K562 (cell line): ENCODE data around the gene UGT1A10. TPM values are rescaled to one million over a fixed set of nuclear protein-coding genes. Genes with fewer than 3 reads are reported as not detected.
A peak's percentile ranks its signal among the peaks of the same experiment; 100 is the strongest.

Experiments used
- ATAC-seq: fragments of 200-7000 bp; cut with Tn5 transposase; 3 replicates; pipeline ENCODE4 v1.9.1; 2020; ENCODE audit warnings: moderate library complexity
- BruUV-seq: library from RNA; stranded (reverse); fragments of 400-500 nt; replicated peaks from 2 replicates; lab custom pipeline; 2021; lab: Mats Ljungman, UMichigan
- CTCF ChIA-PET: fragments of 300-600 bp; formaldehyde crosslinking; extraction: SDS; loops from one replicate; lab custom pipeline; 2021; ENCODE audit warnings: low intra/inter-chr PET ratio; lab: Yijun Ruan, JAX
- POLR2A ChIA-PET: fragments of 300-600, 350-650 bp; sonication (Branson Sonifier 250); formaldehyde crosslinking; extraction: SDS; loops from one replicate; lab custom pipeline; 2021; ENCODE audit warnings: antibody characterized with exemption, inconsistent platforms; lab: Yijun Ruan, JAX
- DNase-seq, 4 experiments: peaks; one replicate each; pipeline versions ENCODE4 v3.0.0 to v3.0.0-alpha.2; 2011 to 2018; ENCODE audit warnings: low spot score in 3 of 4, mixed read lengths in 3 of 4; ENCODE audit errors: extremely low read depth in 1 of 4
- FAIRE-seq: peaks from 2 replicates; lab custom pipeline; 2011; peaks lifted over from hg19 to GRCh38; lab: Jason Lieb, UNC
- H2AFZ ChIP-seq: 2 replicates; pipeline ENCODE4 v1.6.0; 2011; ENCODE audit warnings: low read depth, low read length, control low read depth, inconsistent platforms
- H3K27ac ChIP-seq: fragments of 200-600 bp; 3 replicates; pipeline ENCODE4 v1.8.0; 2011; ENCODE audit warnings: low read depth, mild to moderate bottlenecking, control low read depth, inconsistent platforms, low read length, moderate library complexity, mixed read lengths; ENCODE audit errors: extremely low read depth
- H3K27me3 ChIP-seq, 2 experiments: fragments of 300-600 bp in 1 of 2; 2 replicates in 1 of 2; 3 replicates in 1 of 2; pipeline versions ENCODE4 v1.6.0 to v1.8.0; 2011; ENCODE audit warnings: inconsistent platforms in 2 of 2, low read length in 2 of 2, mild to moderate bottlenecking in 1 of 2, mixed read lengths in 1 of 2, moderate library complexity in 1 of 2; ENCODE audit not compliant: control insufficient read depth in 2 of 2, insufficient read depth in 2 of 2
- H3K36me3 ChIP-seq: fragments of 300-600 bp; 3 replicates; pipeline ENCODE4 v1.8.0; 2011; ENCODE audit warnings: mild to moderate bottlenecking, low read length, inconsistent platforms; ENCODE audit not compliant: control insufficient read depth, insufficient read depth
- H3K4me1 ChIP-seq, 2 experiments: fragments of 200-600 bp in 1 of 2; replicated peaks in 1 of 2; 2 replicates in 1 of 2; 3 replicates in 1 of 2; pipeline versions ENCODE4 v1.5.1 to v1.8.0; 2011; ENCODE audit warnings: inconsistent platforms in 2 of 2, low read length in 2 of 2, mild to moderate bottlenecking in 1 of 2, mixed read lengths in 1 of 2, moderate library complexity in 1 of 2; ENCODE audit not compliant: control insufficient read depth in 2 of 2, insufficient read depth in 2 of 2
- H3K4me2 ChIP-seq: 2 replicates; pipeline ENCODE4 v1.6.1; 2011; ENCODE audit warnings: low read length, control low read depth, inconsistent platforms, mixed read lengths; ENCODE audit not compliant: insufficient read depth
- H3K4me3 ChIP-seq: fragments of 200-600 bp; sonication (generic), shearing (Covaris generic); 2 replicates; pipeline ENCODE4 v1.5.1; 2016; ENCODE audit warnings: control low read depth, inconsistent platforms
- H3K79me2 ChIP-seq: fragments of 200-600 bp; 3 replicates; pipeline ENCODE4 v1.8.0; 2011; ENCODE audit warnings: low read length, inconsistent platforms; ENCODE audit not compliant: control insufficient read depth, insufficient read depth
- H3K9ac ChIP-seq, 2 experiments: 2 replicates each; pipeline versions ENCODE4 v1.6.0 to v1.6.1; 2011; ENCODE audit warnings: low read depth in 2 of 2, low read length in 2 of 2, control low read depth in 1 of 2, inconsistent platforms in 1 of 2, mild to moderate bottlenecking in 1 of 2, mixed read lengths in 1 of 2; ENCODE audit not compliant: insufficient read depth in 1 of 2
- H3K9me1 ChIP-seq: one replicate; pipeline ENCODE4 v1.6.0; 2011; ENCODE audit warnings: inconsistent platforms, mild to moderate bottlenecking, low read length, moderate library complexity; ENCODE audit not compliant: control insufficient read depth, insufficient read depth
- H3K9me3 ChIP-seq: replicated peaks from 2 replicates; pipeline ENCODE4 v1.5.1; 2011; ENCODE audit warnings: low read depth, low read length, inconsistent platforms; ENCODE audit not compliant: control insufficient read depth, insufficient read depth
- H4K20me1 ChIP-seq: replicated peaks from 2 replicates; pipeline ENCODE4 v1.6.1; 2011; ENCODE audit warnings: low read length, inconsistent platforms, mixed read lengths; ENCODE audit not compliant: control insufficient read depth, insufficient read depth
- CTCF ChIP-seq, 3 experiments: IDR thresholded peaks in 2 of 3; conservative IDR thresholded peaks in 1 of 3; 2 replicates each; pipeline ENCODE4 v1.5.1; 2011 to 2012; ENCODE audit warnings: low read length in 3 of 3, mild to moderate bottlenecking in 3 of 3, control low read depth in 2 of 3, improper control_type of control experiment in 1 of 3, inconsistent platforms in 1 of 3, low read depth in 1 of 3, mixed read lengths in 1 of 3, moderate library complexity in 1 of 3; ENCODE audit not compliant: insufficient read depth in 2 of 3
- ETS1 ChIP-seq: conservative IDR thresholded peaks from 2 replicates; pipeline ENCODE4 v1.6.1; 2011; ENCODE audit warnings: low read depth, mild to moderate bottlenecking, low read length; ENCODE audit not compliant: control insufficient read depth
- WGBS: fragments of 100-300 bp; shearing (Covaris generic); methylation state at CpG from one replicate; pipeline ENCODE4 v1.1.6; 2016; ENCODE audit warnings: low coverage, mixed read lengths; ENCODE audit not compliant: insufficient coverage; ENCODE audit errors: missing lambda C conversion rate; 5-methylcytosine and 5-hydroxymethylcytosine counted together
- in situ Hi-C: fragments of 300-500 bp; cut with MboI; formaldehyde crosslinking; loops from 4 replicates; pipeline ENCODE4 v1.15.0; 2018; ENCODE audit warnings: inconsistent platforms, mixed read lengths
- intact Hi-C: fragments of 100-400 bp; cut with micrococcal nuclease; formaldehyde crosslinking; loops from 2 replicates; pipeline ENCODE4 v1.14.2; 2022
- polyA plus RNA-seq, 8 experiments: library from polyadenylated mRNA; depleted of rRNA in 4 of 8; stranded (reverse) in 5 of 8; unstranded in 3 of 8; fragments of >200 nt; fragmentation: Nextera tagmentation in 2 of 8; fragmentation: Illumina TruSeq in 1 of 8; extraction: Ambion mirVana in 2 of 8; extraction: Trizol in 1 of 8; gene quantifications; 2 replicates each; pipeline versions ENCODE4 v1.2.1 to v1.2.3, GENCODE V29; 2011 to 2014; ENCODE audit warnings: inconsistent platforms in 1 of 8, missing spikeins in 1 of 8
- total RNA-seq, 7 experiments: library from RNA; depleted of rRNA in 6 of 7; stranded (reverse); fragments of >200 nt in 6 of 7; fragmentation: Illumina TruSeq in 2 of 7; extraction: Trizol in 2 of 7; gene quantifications; 2 replicates each; pipeline versions ENCODE4 v1.2.1 to v1.2.3, GENCODE V29; 2011 to 2021; ENCODE audit warnings: low replicate concordance in 1 of 7

The UGT1A10 gene
- total and polyA plus RNA-seq, 9 of the 15 experiments (the other 6 are each of a cell fraction or from before 2014, with no cell fraction given), result not detected

- Histone ChIP-seq H3K79me2 (no peaks in the 10 kb centered on the region), H4K20me1 (no peaks in the 10 kb centered on the region), H3K27ac (no peak overlapping the region), H3K27me3 (no peaks in the 10 kb centered on the region), H3K4me2 (no peak overlapping the region), H3K4me3 (no peak overlapping the region), H2AFZ (no peak overlapping the region), H3K9me3 (no peaks in the 10 kb centered on the region), H3K9me1 (no peaks in the 10 kb centered on the region), H3K36me3 (no peaks in the 10 kb centered on the region), H3K9ac (no peak overlapping the region), H3K4me1 (no peaks in the 10 kb centered on the region)
- ATAC-seq (no peak), DNase-seq (no peak), FAIRE-seq (no peak)
- TF ChIP-seq ETS1, result no peak
- TF ChIP-seq CTCF (IDR thresholded peaks at IDR 0.05 in 2 of 3, conservative IDR thresholded peaks at IDR 0.05 in 1 of 3; ENCODE audit: insufficient read depth in 2 of 3, low read depth in 1 of 3, low read length in 3 of 3), result 0 out of 6 replicates have a peak, but pooled peaks of 1 of the 3 experiments have one; percentile 3
- intact Hi-C loops, result no loop called here
- 0% methylated on average over 1 of the region's 1 CpG for WGBS
- POLR2A ChIA-PET, result no interaction called here
- CTCF ChIA-PET, result no interaction called here
- no TSS peak for BruUV-seq
- in situ Hi-C loops, result no loop called here
These were observed 38.1 kb downstream of the UGT1A10 start for GRCh38 chr2:233674314-233674713.
